NCI-H345 (cell line): Measurements from ENCODE around the gene DENND6B.
A peak's percentile ranks its signal among the peaks of the same experiment; 100 is the strongest.

Source experiments
- DNase-seq: peaks from one replicate; lab custom pipeline; 2025; lab: John Stamatoyannopoulos, UW

Gene DENND6B

GRCh38 chr22:50315289-50316113 lies 11.3 kb downstream of the DENND6B start:
- DNase-seq = no peak

GRCh38 chr22:50314455-50315288 lies 12.1 kb downstream of the DENND6B start:
- no peak for DNase-seq

- no peak for DNase-seq
Measured at GRCh38 chr22:50314081-50314454, 12.7 kb downstream of the DENND6B start.

GRCh38 chr22:50313600-50313999 lies 13.2 kb downstream of the DENND6B start:
- DNase-seq = no peak

GRCh38 chr22:50313021-50313420 lies 13.8 kb downstream of the DENND6B start:
- DNase-seq = no peak

GRCh38 chr22:50312371-50312770 lies 14.4 kb downstream of the DENND6B start:
- no peak for DNase-seq

- DNase-seq = no peak
Measured at GRCh38 chr22:50311606-50312351, 15.0 kb downstream of the DENND6B start.

- DNase-seq = no peak
Measured at GRCh38 chr22:50310949-50311444, 15.8 kb downstream of the DENND6B start.

GRCh38 chr22:50310031-50310722 lies 16.6 kb downstream of the DENND6B start:
- no peak for DNase-seq

- DNase-seq = no peak
Measured at GRCh38 chr22:50309601-50309991, 17.2 kb downstream of the DENND6B start.

GRCh38 chr22:50308986-50309600 lies 17.7 kb downstream of the DENND6B start:
- no peak for DNase-seq

GRCh38 chr22:50308597-50308935 lies 18.2 kb downstream of the DENND6B start:
- no peak for DNase-seq

GRCh38 chr22:50307890-50308596 lies 18.8 kb downstream of the DENND6B start:
- no peak for DNase-seq

GRCh38 chr22:50306753-50307749 lies 19.8 kb downstream of the DENND6B start, which contains the start of gene PLXNB2:
TSS of gene PLXNB2 (minus strand) at chr22:50307646. CDS start at chr22:50290584, 17,062 bp downstream.
- DNase-seq = peak; percentile 78

- peak; percentile 82 for DNase-seq
Measured at GRCh38 chr22:50305923-50306566, 20.8 kb downstream of the DENND6B start.

GRCh38 chr22:50305393-50305922 lies 21.4 kb downstream of the DENND6B start:
- no peak for DNase-seq

- DNase-seq = no peak
Measured at GRCh38 chr22:50304528-50305392, 22.1 kb downstream of the DENND6B start.
